ENCODE results near the gene MOCS1.
"Not testable (repeated sequence)": the region's sequence is repeated elsewhere in the genome, so short reads cannot be mapped to it uniquely, and the experiment has no call there.

The MOCS1 gene

DNA sequence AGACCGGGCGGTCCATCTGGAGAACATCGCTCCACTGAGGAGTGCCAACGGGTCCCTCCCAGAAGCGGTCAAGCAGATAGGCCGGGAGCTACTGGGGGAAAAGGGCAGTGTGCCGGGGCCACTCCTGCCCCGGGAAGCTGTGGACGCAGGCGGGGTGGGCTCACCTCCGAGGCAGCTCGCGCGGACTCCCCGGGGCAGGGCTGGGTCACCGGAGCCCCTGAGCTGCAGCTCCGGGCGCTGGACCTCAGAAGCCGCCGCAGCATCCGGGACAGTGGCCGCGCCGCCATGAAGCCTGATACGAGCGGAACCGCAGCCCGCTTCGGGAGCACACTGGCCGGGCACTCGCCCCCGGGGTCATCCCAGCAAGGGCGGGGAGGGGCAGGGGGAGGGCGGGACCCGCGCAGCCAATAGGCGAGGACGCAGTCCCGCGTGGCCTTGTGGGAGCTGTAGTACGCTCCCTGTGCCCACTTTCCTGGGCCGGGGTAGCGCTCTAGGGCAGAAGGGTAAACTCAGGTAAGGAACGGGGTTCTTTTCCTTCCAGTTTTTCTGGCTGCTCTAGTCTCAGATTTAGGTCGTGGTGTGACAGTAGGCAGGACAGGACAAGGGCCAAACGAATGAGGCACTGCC is at the start of gene MOCS1:
TSS of gene MOCS1 (minus strand) at position 332 of the 627 bp plus-strand sequence. CDS start at position 287, 45 bp downstream.
- peak; percentile 20 for DNase-seq

GRCh38 chr6:39984051-39984450 is 49.8 kb upstream of the MOCS1 start:
- DNase-seq: no peak

DNA sequence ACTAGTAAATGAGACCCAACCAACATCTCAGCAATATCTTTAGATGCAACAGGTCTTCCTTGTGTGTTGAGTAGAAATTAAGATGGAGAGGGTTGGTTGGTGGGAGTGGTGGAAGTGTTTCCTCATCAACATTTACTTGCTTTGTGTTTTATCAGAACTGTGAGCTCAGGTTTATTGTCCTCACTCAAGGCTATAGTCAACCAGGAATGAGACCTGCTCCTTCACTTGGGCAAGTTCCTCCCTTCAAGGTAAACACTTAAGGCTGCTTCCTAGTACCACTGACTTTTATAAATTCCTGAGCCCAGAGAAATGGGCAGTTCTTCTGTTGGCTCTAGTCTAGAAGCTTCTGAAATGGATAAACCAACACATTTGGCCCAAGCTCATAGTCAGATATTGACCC is 48.9 kb upstream of the MOCS1 start:
- no peak for DNase-seq

DNA sequence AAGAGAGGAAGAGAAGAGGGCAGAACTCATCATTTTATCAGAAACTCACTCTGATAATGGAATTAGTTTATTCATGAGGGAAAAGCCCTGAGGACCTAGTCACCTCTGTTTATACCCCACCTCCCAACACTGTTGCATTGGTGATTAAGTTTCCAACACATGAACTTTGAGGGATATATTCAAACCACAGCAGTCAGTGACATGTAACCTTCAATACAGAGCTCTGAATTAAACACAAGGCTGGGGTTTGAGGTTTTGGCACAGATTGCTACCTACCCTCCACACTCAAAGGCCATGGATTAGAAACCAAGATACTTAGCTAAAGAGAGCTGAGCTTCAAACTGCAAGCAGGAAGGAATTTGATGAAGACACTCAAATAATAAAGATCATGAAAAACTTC is 48.5 kb upstream of the MOCS1 start:
- no peak for DNase-seq

- peak; percentile 27 for DNase-seq
Observed at GRCh38 chr6:39980839-39981580, 46.7 kb upstream of the MOCS1 start.

- DNase-seq: no peak
Observed at GRCh38 chr6:39979461-39980328, 45.4 kb upstream of the MOCS1 start.

DNA sequence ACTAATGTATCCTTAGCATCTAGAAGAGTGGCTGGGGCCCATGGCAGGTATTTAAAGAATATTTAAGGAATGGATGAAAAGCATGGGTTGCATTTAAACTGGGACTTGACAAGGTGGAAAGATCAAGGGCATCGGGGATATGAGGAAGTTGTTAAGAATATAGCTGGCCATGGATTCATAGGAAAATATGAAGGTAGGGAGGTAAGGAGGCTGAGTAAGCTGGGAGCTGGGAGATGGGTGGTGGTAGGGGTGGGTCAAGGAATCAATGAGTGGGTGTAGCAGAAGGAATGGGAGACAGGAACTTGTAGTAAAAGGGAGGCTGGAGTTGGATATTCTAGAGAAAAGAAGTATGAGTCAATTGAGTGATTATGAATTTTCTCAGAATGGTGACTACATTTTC is 44.0 kb upstream of the MOCS1 start:
- DNase-seq: no peak

GRCh38 chr6:39973661-39974060 is 39.4 kb upstream of the MOCS1 start:
- no peak for DNase-seq

GRCh38 chr6:39972717-39973116 is 38.5 kb upstream of the MOCS1 start:
- DNase-seq: not testable (repeated sequence)

DNA sequence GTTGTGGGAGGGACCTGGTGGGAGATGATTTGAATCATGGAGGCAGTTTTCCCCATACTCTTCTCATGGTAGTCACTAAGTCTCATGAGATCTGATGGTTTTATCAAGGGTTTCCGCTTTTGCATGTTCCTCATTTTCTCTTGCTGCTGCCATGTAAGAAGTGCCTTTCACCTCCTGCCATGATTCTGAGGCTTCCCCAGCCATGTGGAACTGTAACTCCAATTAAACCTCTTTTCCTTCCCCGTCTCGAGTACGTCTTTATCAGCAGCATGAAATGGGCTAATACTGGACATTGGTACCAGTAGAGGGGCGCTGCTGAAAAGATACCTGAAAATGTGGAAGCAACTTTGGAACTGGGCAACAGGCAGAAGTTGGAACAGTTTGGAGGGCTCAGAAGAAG is 36.9 kb upstream of the MOCS1 start:
- DNase-seq: not testable (repeated sequence)

DNA sequence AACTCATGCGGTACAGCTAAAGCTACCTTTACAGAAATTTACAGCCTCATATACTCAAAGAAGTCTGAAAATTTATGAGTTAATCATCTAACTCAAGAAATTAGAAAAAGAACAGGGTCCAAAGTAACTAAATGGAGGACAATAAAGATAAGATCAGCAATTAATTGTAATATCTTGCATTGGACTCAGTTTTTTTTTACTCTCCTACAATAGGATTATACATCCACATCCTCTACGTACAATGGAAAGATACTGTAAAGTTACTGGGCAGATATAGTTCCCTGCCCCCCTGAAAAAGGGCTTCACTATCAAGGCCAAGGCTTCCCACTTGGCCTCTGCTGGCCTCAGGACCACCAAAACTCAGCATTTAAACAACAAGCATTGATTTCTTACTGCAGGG is 31.5 kb upstream of the MOCS1 start:
- no peak for DNase-seq

- DNase-seq: no peak
Observed at GRCh38 chr6:39964530-39964929, 30.3 kb upstream of the MOCS1 start.

DNA sequence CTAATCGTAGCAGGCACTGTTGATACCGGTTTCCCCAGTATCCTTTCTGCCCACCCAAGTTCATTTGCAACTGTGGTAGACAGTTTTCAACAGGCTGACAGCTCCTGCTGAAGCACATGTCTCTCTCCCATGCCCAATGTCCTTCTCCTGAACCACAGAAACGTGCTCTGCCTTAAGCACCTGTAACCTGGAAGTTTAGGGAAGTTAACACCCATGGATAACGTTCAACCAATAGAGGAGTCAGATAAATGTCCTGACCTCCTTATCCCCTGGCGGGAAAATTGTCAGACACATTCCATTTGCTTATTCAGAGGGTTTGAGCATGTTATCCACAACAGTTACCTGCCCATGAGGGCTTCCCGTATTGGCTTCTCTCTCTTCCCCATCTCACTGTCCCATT is 29.8 kb upstream of the MOCS1 start:
- no peak for DNase-seq

DNA sequence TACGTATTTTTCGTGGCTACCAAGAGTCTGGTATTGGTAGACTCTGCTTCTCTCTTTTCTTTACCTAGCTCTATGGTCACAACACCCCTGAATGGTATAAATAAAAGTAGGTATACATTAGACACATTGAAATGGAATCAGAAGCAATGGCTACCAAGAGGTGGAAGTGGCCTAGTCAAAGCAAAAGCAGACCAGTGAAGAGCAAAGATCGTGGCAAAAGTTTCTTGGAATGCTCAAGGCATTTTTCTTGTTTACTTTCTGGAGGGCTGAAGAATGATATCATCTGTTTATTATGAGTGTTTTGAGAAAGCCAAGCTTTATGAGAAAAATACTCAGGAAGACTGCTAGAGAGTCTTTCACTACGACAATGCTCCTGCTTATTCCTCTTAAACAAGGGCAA is 28.6 kb upstream of the MOCS1 start:
- DNase-seq: no peak

DNA sequence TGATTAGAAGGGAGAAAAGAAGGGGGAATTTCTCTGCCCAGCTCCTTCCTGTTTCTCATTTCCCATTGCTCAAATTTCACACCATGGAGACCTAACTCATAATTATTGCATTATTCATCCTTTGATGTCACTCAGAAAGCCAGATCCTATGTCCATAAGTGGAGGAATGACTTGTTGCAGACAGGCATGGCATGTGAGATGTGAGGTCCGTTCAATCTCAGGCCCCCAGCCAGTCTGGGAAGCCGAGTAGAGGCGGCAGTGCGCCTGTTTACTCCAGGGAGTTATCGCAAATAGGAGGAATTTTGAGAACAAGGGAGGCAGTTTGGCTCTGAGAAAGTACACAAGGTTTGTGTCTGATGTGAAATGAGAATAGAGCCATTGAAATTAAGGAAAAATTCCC is 26.9 kb upstream of the MOCS1 start:
- no peak for DNase-seq

DNA sequence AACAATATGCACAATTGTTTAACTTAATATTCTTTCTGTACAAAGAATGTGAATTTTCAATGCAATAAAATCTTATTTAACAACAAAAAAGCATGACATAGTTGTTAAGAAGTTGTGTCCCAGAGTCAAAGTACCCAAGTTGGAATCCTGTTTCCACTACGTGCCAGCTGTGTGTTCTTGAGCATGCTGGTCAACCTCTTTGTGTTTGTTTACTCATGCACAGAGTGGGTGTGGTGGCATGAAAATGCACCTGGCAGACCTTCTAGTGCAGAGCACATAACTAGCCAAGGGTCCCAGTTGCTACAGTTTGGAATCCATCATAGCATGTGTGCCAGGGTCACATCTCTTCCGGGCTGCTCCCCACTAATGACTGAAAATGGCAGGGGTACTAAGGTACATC is 24.7 kb upstream of the MOCS1 start:
- DNase-seq: no peak

DNA sequence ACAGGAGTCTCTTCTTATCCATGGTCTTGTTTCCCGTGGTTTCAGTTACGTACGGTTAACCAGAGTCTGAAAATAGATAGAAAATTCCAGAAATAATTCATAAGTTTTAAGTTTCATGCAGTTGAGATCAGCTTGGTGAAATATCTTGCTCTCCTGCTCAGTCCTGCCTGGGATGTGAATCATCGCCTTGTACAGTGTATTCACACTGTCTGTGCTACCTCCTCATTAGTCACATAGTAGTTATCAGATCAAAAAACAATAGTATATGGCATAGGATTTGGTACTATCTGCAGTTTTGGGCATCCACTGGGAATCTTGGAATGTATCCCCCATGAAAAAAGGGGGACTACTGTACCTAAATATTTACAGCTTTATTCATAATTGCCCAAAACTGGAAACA is 22.7 kb upstream of the MOCS1 start:
- no peak for DNase-seq

- no peak for DNase-seq
Observed at GRCh38 chr6:39953076-39953618, 18.9 kb upstream of the MOCS1 start.

GRCh38 chr6:39952167-39952566 is 17.9 kb upstream of the MOCS1 start:
- DNase-seq: no peak

DNA sequence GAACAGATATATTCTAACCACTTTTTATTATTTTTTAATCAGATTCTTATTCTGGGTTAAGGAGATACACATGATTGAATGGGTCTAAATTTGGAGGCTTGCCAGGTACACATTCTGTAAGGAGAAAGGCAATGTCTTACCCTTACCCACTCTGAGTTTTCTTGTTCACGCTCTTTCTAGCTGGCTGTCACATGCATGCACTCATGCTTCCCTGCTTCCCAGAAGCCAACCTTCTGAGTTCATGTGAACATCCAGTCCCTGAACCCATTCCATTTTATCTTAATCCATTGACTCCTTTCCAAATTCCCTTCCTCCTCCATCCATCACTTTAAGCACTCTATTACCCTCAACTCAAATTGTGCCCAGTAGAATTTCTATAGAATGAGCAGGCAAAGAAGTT is 17.5 kb upstream of the MOCS1 start:
- no peak for DNase-seq

DNA sequence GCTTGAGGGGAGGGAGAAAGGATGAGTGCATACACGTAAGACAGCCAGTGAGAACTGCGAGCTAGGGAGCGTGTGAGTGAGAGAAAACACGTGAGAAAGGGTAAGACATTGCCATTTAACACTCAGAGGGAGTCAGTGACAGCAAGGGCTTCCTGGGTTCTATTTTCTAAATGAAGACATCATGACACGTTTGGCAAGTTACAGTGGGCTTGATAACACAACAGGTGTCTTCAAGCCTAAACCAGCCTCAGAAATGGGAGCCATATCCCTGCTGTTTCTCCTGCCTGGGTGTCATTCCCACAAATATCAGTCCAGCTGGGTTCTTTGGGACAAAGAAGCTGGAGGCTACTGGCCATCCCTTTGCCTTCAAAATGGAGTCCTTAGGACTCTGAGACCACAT is 16.9 kb upstream of the MOCS1 start:
- no peak for DNase-seq

DNA sequence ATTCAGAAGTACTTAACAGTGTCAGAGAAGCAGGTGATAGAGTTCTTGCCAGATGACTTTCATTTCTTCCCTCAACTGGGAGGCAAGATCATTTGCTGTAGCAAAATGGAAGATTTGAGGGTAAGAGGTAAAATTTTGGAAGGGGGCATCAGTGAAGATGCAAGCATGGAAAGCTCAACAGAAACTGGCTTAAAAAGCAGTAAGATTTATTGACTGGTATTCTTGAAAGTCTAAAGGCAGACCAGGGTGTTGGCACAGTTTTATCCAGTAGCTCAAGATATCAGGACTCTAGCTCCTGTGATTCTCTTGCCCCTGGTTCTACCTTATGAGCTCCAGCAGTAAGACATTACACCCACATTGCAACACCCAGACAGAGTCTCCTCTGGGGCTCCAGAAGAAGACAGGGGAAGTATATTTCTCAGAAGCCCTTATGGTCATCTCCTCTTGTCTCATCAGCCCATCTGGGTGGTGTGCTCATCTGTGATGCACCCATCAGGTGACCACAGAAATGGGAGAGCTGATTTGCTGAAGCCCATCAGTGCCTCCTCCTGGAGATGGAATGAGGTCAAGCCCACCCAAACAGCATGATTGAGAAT is 16.0 kb upstream of the MOCS1 start:
- DNase-seq: no peak

- DNase-seq: no peak
Observed at GRCh38 chr6:39948199-39948791, 14.0 kb upstream of the MOCS1 start.
